D721Med (cell line): ENCODE data around the gene GTF2A1.

Source experiments
- DNase-seq: peaks from one replicate; pipeline ENCODE4 v3.0.0; 2011; ENCODE audit warnings: low spot score; ENCODE audit not compliant: insufficient read length
- FAIRE-seq: peaks from 2 replicates; lab custom pipeline; 2011; peaks lifted over from hg19 to GRCh38; lab: Jason Lieb, UNC
- CTCF ChIP-seq: IDR thresholded peaks from 2 replicates; pipeline ENCODE4 v1.5.1; 2012; ENCODE audit warnings: mild to moderate bottlenecking, control low read depth; ENCODE audit not compliant: insufficient read depth; ENCODE audit errors: missing control alignments

GTF2A1 gene

DNA sequence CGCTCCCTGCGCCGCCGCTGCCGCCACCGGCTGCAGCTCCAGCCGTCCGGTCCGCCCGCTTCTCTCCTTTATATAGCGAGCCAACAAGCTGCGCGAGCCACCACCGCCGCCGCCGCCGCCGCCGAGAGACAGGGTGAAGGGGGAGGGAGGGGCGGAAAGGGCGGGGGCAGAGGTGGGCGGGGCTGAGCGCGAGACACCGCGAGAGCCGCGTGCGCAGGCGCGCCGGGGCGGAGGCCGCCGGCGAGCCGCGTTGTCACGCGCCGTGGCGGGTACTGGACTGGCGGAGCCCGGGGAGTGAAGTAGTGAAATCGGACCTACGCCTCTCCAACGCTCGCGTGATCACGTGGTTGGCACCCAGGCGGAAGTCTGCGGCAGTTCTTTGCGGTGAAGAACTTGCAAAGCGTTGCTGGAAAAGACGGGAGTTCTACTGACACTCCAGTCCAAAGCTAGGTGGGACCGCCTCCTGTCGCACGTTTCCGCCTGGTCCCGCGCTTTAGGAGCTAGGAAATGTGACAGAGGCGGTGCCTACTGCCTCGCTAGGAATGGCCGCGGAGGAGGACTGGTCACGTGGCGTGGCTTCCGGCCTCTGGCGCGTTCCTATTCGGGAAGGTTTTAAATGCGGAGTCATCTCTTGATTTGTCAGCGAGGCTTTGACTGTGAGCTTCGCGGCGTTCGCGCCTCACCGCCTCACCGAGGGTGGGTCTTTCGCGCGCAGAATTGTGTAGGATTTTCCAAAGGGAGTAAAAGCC is at the start of gene GTF2A1:
Gene GTF2A1 (minus strand): TSS at position 130 of the 749 bp plus-strand sequence. CDS start 441 bp downstream, outside the sequence.
- no peak for TF ChIP-seq CTCF
- FAIRE-seq (no peak), DNase-seq (peak; percentile 25)

DNA sequence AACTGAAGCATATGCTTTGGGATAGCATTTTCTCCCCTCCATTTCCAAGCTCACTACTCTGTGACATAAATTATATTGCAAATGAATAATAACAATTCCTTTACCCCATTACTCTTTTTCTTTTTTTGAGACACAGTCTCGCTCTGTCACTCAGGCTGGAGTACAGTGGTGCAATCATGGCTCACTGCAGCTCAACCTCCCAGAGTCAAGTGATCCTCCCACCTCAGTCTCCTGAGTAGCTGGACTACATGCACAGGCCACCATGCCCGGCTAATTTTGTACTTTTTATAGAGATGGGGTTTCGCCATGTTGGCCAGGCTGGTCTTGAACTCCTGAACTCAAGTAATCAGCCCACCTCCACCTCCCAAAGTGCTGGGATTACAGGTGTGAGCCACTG is 49.2 kb upstream of the GTF2A1 start:
- no peak for TF ChIP-seq CTCF
- FAIRE-seq (no peak), DNase-seq (no peak)

GRCh38 chr14:81269100-81269978 is 48.6 kb upstream of the GTF2A1 start:
- DNase-seq (peak; percentile 53), FAIRE-seq (peak; percentile 76)
- peak; percentile 87 for TF ChIP-seq CTCF

DNA sequence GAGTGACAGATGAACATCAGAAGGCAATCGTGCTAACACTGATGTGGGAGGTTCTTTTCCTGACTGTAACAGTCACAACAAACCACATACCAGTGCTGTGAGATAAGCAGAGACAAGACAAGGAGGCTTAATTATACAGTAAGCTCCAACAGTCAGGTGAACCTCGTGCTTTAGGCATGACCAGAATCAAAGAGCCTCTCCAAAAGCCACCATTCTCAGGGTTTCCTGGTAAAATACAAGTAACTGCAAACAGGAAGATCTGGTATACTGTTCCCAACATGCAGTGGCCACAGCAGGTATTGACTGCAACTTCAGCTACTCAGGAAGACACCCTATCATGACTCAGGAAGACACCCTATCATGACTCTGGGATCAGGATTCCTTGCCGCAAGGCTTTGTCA is 47.3 kb upstream of the GTF2A1 start:
- DNase-seq (no peak), FAIRE-seq (no peak)
- no peak for TF ChIP-seq CTCF

DNA sequence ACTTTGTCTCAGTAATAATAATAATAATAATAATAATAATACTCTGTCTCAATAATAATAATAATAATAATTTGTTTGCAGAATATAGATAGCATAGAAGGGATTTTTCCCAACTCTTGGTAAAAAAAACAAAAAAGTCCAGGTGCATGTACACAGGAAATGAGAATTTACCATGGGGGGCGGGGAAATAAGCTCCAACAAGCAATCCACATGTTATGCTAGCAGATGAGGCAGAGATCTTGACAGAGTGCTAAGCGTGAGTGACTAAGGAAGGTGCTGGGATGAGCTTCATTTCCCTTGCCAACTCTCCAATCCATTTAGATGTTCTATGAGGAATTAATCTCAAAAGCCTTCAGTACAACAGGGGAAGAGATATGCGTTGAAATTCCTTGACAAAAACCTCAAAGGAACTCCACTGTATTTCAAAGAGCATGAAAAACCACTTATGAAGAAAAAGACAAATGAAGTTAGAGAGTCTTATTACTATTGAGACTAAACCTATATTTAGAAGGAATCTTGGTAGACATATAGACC is 44.9 kb upstream of the GTF2A1 start:
- FAIRE-seq (no peak), DNase-seq (no peak)
- TF ChIP-seq CTCF = no peak

DNA sequence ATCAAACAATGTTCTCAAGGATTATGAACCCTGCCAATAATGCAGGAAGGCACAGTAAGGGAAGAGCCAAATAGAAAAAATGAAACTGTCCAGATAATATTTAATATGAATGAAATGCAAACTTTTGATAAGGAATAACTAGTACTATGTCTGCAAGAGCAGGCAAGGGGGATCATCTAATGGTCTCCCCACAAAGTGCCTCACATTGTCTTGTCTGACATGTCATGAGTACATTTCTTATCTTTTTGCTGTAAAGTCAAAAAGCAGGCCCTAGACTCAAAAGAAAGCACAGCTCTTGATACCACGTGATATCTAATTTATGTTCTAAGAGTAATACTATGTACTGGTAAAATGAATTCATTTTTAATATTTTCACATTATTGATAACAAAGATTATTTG is 43.9 kb upstream of the GTF2A1 start:
- DNase-seq (no peak), FAIRE-seq (no peak)
- no peak for TF ChIP-seq CTCF
